NT2/D1 (cell line): ENCODE results near the gene HOXB7.

Source experiments
- DNase-seq: peaks from one replicate; pipeline ENCODE4 v3.0.0-alpha.2; 2011; ENCODE audit warnings: low read depth, low spot score
- H3K27me3 ChIP-seq: 2 replicates; pipeline ENCODE4 v1.6.0; 2011; ENCODE audit warnings: mild to moderate bottlenecking; ENCODE audit not compliant: insufficient read length, insufficient read depth
- H3K36me3 ChIP-seq: 2 replicates; pipeline ENCODE4 v1.6.1; 2011; ENCODE audit warnings: mild to moderate bottlenecking, low read length, mixed read lengths; ENCODE audit not compliant: insufficient read depth, insufficient read length
- H3K4me1 ChIP-seq: 2 replicates; pipeline ENCODE4 v1.5.1; 2011; ENCODE audit not compliant: insufficient read depth, insufficient read length
- H3K4me3 ChIP-seq: 2 replicates; pipeline ENCODE4 v1.5.1; 2011; ENCODE audit warnings: low read depth; ENCODE audit not compliant: insufficient read length
- H3K9ac ChIP-seq: 2 replicates; pipeline ENCODE4 v1.6.0; 2011; ENCODE audit warnings: low read depth; ENCODE audit not compliant: insufficient read length
- H3K9me3 ChIP-seq: 2 replicates; pipeline ENCODE4 v1.5.1; 2011; ENCODE audit warnings: mild to moderate bottlenecking, low read length; ENCODE audit not compliant: insufficient read depth
- SUZ12 ChIP-seq: IDR thresholded peaks from 2 replicates; pipeline ENCODE4 v1.6.1; 2011; ENCODE audit not compliant: insufficient read length, insufficient read depth; ENCODE audit errors: extremely low read depth
- YY1 ChIP-seq: IDR thresholded peaks from 2 replicates; pipeline ENCODE4 v1.6.1; 2011; ENCODE audit not compliant: insufficient read length, insufficient read depth
- ZNF274 ChIP-seq: IDR thresholded peaks from 2 replicates; pipeline ENCODE4 v1.6.1; 2011; ENCODE audit warnings: mild to moderate bottlenecking, low read depth, low read length

HOXB7 gene

GRCh38 chr17:48624544-48625494 is 14.0 kb upstream of the HOXB7 start:
- Histone ChIP-seq H3K27me3 (peaks cover 100% of the 10 kb centered on the region), H3K4me1 (peaks cover 6% of the 10 kb centered on the region), H3K9ac (peak overlapping the region; percentile 69), H3K9me3 (peaks cover 7% of the 10 kb centered on the region; the same call in 1 of the 2 replicates), H3K36me3 (no peaks in the 10 kb centered on the region), H3K4me3 (peak overlapping the region; percentile 49)
- no peak for TF ChIP-seq ZNF274
- peak; percentile 79 for TF ChIP-seq SUZ12
- no peak for DNase-seq

GRCh38 chr17:48624118-48624517 is 13.3 kb upstream of the HOXB7 start:
- no peak overlapping the region for H3K9ac ChIP-seq
- TF ChIP-seq SUZ12 (no peak), ZNF274 (no peak), YY1 (no peak)
- H3K4me3 ChIP-seq, result no peak overlapping the region
- H3K4me1 ChIP-seq, result peaks cover 7% of the 10 kb centered on the region
- no peaks in the 10 kb centered on the region for H3K36me3 ChIP-seq
- DNase-seq, result no peak
- peaks cover 100% of the 10 kb centered on the region for H3K27me3 ChIP-seq
- H3K9me3 ChIP-seq, result peaks cover 7% of the 10 kb centered on the region; the same call in 1 of the 2 replicates

- H3K36me3 ChIP-seq, result no peaks in the 10 kb centered on the region
- no peak overlapping the region for H3K4me3 ChIP-seq
- H3K9me3 ChIP-seq, result peaks cover 7% of the 10 kb centered on the region; the same call in 1 of the 2 replicates
- peaks cover 100% of the 10 kb centered on the region for H3K27me3 ChIP-seq
- TF ChIP-seq ZNF274 (no peak), SUZ12 (no peak), YY1 (no peak)
- no peak for DNase-seq
- H3K9ac ChIP-seq, result no peak overlapping the region
- H3K4me1 ChIP-seq, result peaks cover 7% of the 10 kb centered on the region
Measured at GRCh38 chr17:48623583-48623982, 12.8 kb upstream of the HOXB7 start.

GRCh38 chr17:48622857-48623256 is 12.0 kb upstream of the HOXB7 start:
- peaks cover 100% of the 10 kb centered on the region for H3K27me3 ChIP-seq
- H3K9ac ChIP-seq, result no peak overlapping the region

GRCh38 chr17:48621410-48622392 is 10.9 kb upstream of the HOXB7 start:
- Histone ChIP-seq H3K9ac (no peak overlapping the region), H3K4me3 (no peak overlapping the region), H3K36me3 (no peaks in the 10 kb centered on the region), H3K27me3 (peaks cover 100% of the 10 kb centered on the region), H3K4me1 (peaks cover 13% of the 10 kb centered on the region), H3K9me3 (peaks cover 7% of the 10 kb centered on the region; the same call in 1 of the 2 replicates)
- no peak for TF ChIP-seq YY1
- peak; percentile 33 for TF ChIP-seq SUZ12
- DNase-seq, result no peak

More at GRCh38 chr17:48622857-48623256, 12.0 kb upstream of the HOXB7 start:
- peaks cover 7% of the 10 kb centered on the region; the same call in 1 of the 2 replicates for H3K9me3 ChIP-seq
- no peak for TF ChIP-seq ZNF274
- no peak for TF ChIP-seq YY1
- TF ChIP-seq SUZ12, result no peak
- no peak overlapping the region for H3K4me3 ChIP-seq
- H3K36me3 ChIP-seq, result no peaks in the 10 kb centered on the region
- H3K4me1 ChIP-seq, result peaks cover 10% of the 10 kb centered on the region
- DNase-seq, result no peak

GRCh38 chr17:48620461-48621139 is 9.8 kb upstream of the HOXB7 start:
- no peaks in the 10 kb centered on the region for H3K36me3 ChIP-seq
- TF ChIP-seq SUZ12, result peak; percentile 66
- TF ChIP-seq YY1, result no peak
- peaks cover 13% of the 10 kb centered on the region for H3K4me1 ChIP-seq
- no peak overlapping the region for H3K4me3 ChIP-seq
- H3K9me3 ChIP-seq, result peaks cover 7% of the 10 kb centered on the region; the same call in 1 of the 2 replicates
- DNase-seq, result no peak
- no peak overlapping the region for H3K9ac ChIP-seq
- H3K27me3 ChIP-seq, result peaks cover 100% of the 10 kb centered on the region
